GM12878 (cell line): ENCODE results near the gene SLC25A13. TPM values are rescaled to one million over a fixed set of nuclear protein-coding genes. Genes with fewer than 3 reads are reported as not detected.

ENCODE experiments used
- ATAC-seq: fragments of 200-7000 bp; cut with Tn5 transposase; 3 replicates; pipeline ENCODE4 v1.9.1; 2020; ENCODE audit warnings: mild to moderate bottlenecking, moderate library complexity
- BruUV-seq: library from RNA; stranded (reverse); fragments of 400-500 nt; replicated peaks from 2 replicates; lab custom pipeline; 2021; lab: Mats Ljungman, UMichigan
- CTCF ChIA-PET: fragments of 300-600 bp; sonication (Branson Sonifier 250); formaldehyde crosslinking; extraction: SDS; loops from one replicate; lab custom pipeline; 2021; ENCODE audit warnings: inconsistent platforms; lab: Yijun Ruan, JAX
- POLR2A ChIA-PET: fragments of 350-600 bp; formaldehyde crosslinking; extraction: SDS; loops from one replicate; lab custom pipeline; 2021; ENCODE audit warnings: inconsistent platforms; lab: Charles Lee
- RAD21 ChIA-PET: fragments of 300-600 bp; sonication (Branson Sonifier 250); formaldehyde crosslinking; loops from one replicate; lab custom pipeline; 2023; ENCODE audit warnings: antibody characterized with exemption; ENCODE audit not compliant: unreplicated experiment; lab: Charles Lee
- SMC1A ChIA-PET: fragments of 300-600 bp; sonication (Branson Sonifier 250); formaldehyde crosslinking; loops from one replicate; lab custom pipeline; 2023; ENCODE audit not compliant: unreplicated experiment, uncharacterized antibody; lab: Charles Lee
- DNase-seq: peaks from one replicate; pipeline ENCODE4 v3.0.0-alpha.2; 2011; ENCODE audit warnings: low read depth, low spot score
- FAIRE-seq: peaks from 3 replicates; lab custom pipeline; 2011; peaks lifted over from hg19 to GRCh38; lab: Jason Lieb, UNC
- H2AFZ ChIP-seq: 2 replicates; pipeline ENCODE4 v1.6.0; 2011; ENCODE audit warnings: low read depth, low read length, control low read depth; ENCODE audit not compliant: control insufficient read depth
- H3K27ac ChIP-seq: 2 replicates; pipeline ENCODE4 v1.5.1; 2011; ENCODE audit warnings: control low read depth; ENCODE audit not compliant: control insufficient read depth, insufficient read depth
- H3K27me3 ChIP-seq, 2 experiments: replicated peaks in 1 of 2; 2 replicates each; pipeline versions ENCODE4 v1.6.0 to v1.6.1; 2011; ENCODE audit warnings: low read length in 1 of 2; ENCODE audit not compliant: control insufficient read depth in 2 of 2, insufficient read depth in 2 of 2
- H3K36me3 ChIP-seq, 2 experiments: 2 replicates each; pipeline ENCODE4 v1.5.1; 2011; ENCODE audit warnings: low read length in 1 of 2; ENCODE audit not compliant: control insufficient read depth in 2 of 2, insufficient read depth in 2 of 2
- H3K4me1 ChIP-seq: 2 replicates; pipeline ENCODE4 v1.6.1; 2011; ENCODE audit warnings: mild to moderate bottlenecking, low read length, moderate library complexity, mixed read lengths; ENCODE audit not compliant: control insufficient read depth, insufficient read depth
- H3K4me2 ChIP-seq: 2 replicates; pipeline ENCODE4 v1.6.0; 2011; ENCODE audit warnings: control low read depth; ENCODE audit not compliant: control insufficient read depth, insufficient read depth
- H3K4me3 ChIP-seq: fragments of 200-600 bp; sonication (generic); 2 replicates; pipeline ENCODE4 v1.5.1; 2016
- H3K79me2 ChIP-seq: 2 replicates; pipeline ENCODE4 v1.6.0; 2011; ENCODE audit warnings: low read length; ENCODE audit not compliant: control insufficient read depth, insufficient read depth
- H3K9ac ChIP-seq: 2 replicates; pipeline ENCODE4 v1.8.0; 2011; ENCODE audit warnings: low read length, control low read depth, mixed read lengths; ENCODE audit not compliant: control insufficient read depth, insufficient read depth
- H3K9me3 ChIP-seq: replicated peaks from 3 replicates; pipeline ENCODE4 v1.5.1; 2011; ENCODE audit warnings: mild to moderate bottlenecking, low read length; ENCODE audit not compliant: control insufficient read depth, insufficient read depth
- H4K20me1 ChIP-seq: 2 replicates; pipeline ENCODE4 v1.6.0; 2011; ENCODE audit not compliant: control insufficient read depth, insufficient read depth
- ASH2L ChIP-seq: fragments of 300-600, 200-600 bp; sonication (generic); IDR thresholded peaks from 2 replicates; pipeline ENCODE4 v1.6.1; 2017; ENCODE audit warnings: low read depth, mild to moderate bottlenecking, borderline replicate concordance
- BMI1 ChIP-seq: fragments of 450-650 bp; IDR thresholded peaks from 2 replicates; pipeline ENCODE4 v1.6.1; 2016; ENCODE audit warnings: mild to moderate bottlenecking, moderate library complexity, borderline replicate concordance
- ELK1 ChIP-seq: IDR thresholded peaks from 2 replicates; pipeline ENCODE4 v1.6.1; 2012; ENCODE audit warnings: low read depth, low read length, improper control_type of control experiment
- HDGF ChIP-seq: fragments of 450-650 bp; IDR thresholded peaks from 2 replicates; pipeline ENCODE4 v1.6.1; 2016; ENCODE audit warnings: antibody characterized with exemption
- IKZF2 ChIP-seq, 2 experiments: fragments of 450-650 bp; IDR thresholded peaks; 2 replicates each; pipeline ENCODE4 v1.6.1; 2017; ENCODE audit warnings: mild to moderate bottlenecking in 2 of 2, moderate library complexity in 2 of 2
- JUNB ChIP-seq: IDR thresholded peaks from 2 replicates; pipeline ENCODE4 v1.6.1; 2016; ENCODE audit warnings: antibody characterized with exemption, mild to moderate bottlenecking
- KDM1A ChIP-seq: fragments of 200-600 bp; sonication (generic); IDR thresholded peaks from 2 replicates; pipeline ENCODE4 v1.6.1; 2016; ENCODE audit warnings: borderline replicate concordance
- KLF5 ChIP-seq: fragments of 450-650 bp; IDR thresholded peaks from 2 replicates; pipeline ENCODE4 v1.6.1; 2014; ENCODE audit warnings: mild to moderate bottlenecking; ENCODE audit not compliant: partially characterized antibody
- MTA2 ChIP-seq: fragments of 450-650 bp; IDR thresholded peaks from 2 replicates; pipeline ENCODE4 v1.6.1; 2016; ENCODE audit warnings: low read depth, mild to moderate bottlenecking, moderate library complexity
- MYB ChIP-seq: fragments of 150-350 bp; IDR thresholded peaks from 2 replicates; pipeline ENCODE4 v1.6.1; 2014; ENCODE audit warnings: mild to moderate bottlenecking, low read depth, low read length, borderline replicate concordance
- NRF1 ChIP-seq: conservative IDR thresholded peaks from 2 replicates; pipeline ENCODE4 v1.6.1; 2011; ENCODE audit warnings: mild to moderate bottlenecking, low read depth, low read length, improper control_type of control experiment
- POLR2AphosphoS2 ChIP-seq: IDR thresholded peaks from 2 replicates; pipeline ENCODE4 v1.6.1; 2011; ENCODE audit warnings: low read depth, mild to moderate bottlenecking, low read length, improper control_type of control experiment, moderate library complexity
- POU2F2 ChIP-seq: IDR thresholded peaks from 3 replicates; pipeline ENCODE4 v1.6.1; 2011; ENCODE audit warnings: low read depth, mild to moderate bottlenecking, low read length, borderline replicate concordance
- RAD21 ChIP-seq: IDR thresholded peaks from 2 replicates; pipeline ENCODE4 v1.6.1; 2011; ENCODE audit warnings: mild to moderate bottlenecking, low read depth, low read length, moderate library complexity; ENCODE audit not compliant: insufficient read depth
- TAF1 ChIP-seq: IDR thresholded peaks from 2 replicates; pipeline ENCODE4 v1.6.1; 2011; ENCODE audit warnings: mild to moderate bottlenecking, low read depth, low read length, borderline replicate concordance
- TBL1XR1 ChIP-seq: IDR thresholded peaks from 2 replicates; pipeline ENCODE4 v1.6.1; 2012; ENCODE audit warnings: low read depth, low read length, improper control_type of control experiment
- USF2 ChIP-seq: IDR thresholded peaks from 2 replicates; pipeline ENCODE4 v1.6.1; 2011; ENCODE audit warnings: low read depth, low read length, improper control_type of control experiment, borderline replicate concordance
- ZNF217 ChIP-seq: fragments of 450-650 bp; IDR thresholded peaks from 2 replicates; pipeline ENCODE4 v1.6.1; 2017; ENCODE audit warnings: antibody characterized with exemption, mild to moderate bottlenecking
- ZNF24 ChIP-seq: fragments of 450-650 bp; IDR thresholded peaks from 2 replicates; pipeline ENCODE4 v1.6.1; 2017; ENCODE audit warnings: antibody characterized with exemption, mild to moderate bottlenecking
- WGBS: methylation state at CpG from one replicate; pipeline ENCODE4 v1.1.6; 2016; ENCODE audit warnings: low lambda C conversion rate; ENCODE audit not compliant: insufficient replicate concordance, insufficient coverage; ENCODE audit errors: missing lambda C conversion rate; 5-methylcytosine and 5-hydroxymethylcytosine counted together
- in situ Hi-C: fragments of 300-500 bp; cut with MboI; formaldehyde crosslinking; loops from 9 replicates; pipeline ENCODE4 v1.14.3; 2018; ENCODE audit warnings: mixed read lengths
- intact Hi-C: fragments of 100-400 bp; cut with micrococcal nuclease; formaldehyde crosslinking; loops from one replicate; pipeline ENCODE4 v1.14.2; 2022; ENCODE audit not compliant: unreplicated experiment
- polyA plus RNA-seq, 11 experiments: library from polyadenylated mRNA; depleted of rRNA in 4 of 11; unstranded in 6 of 11; stranded (reverse) in 5 of 11; fragments of >200 nt; fragmentation: Nextera tagmentation in 4 of 11; fragmentation: Illumina TruSeq in 1 of 11; extraction: Ambion mirVana in 4 of 11; extraction: Trizol in 1 of 11; gene quantifications; 1 replicate in 1 of 11; 2 replicates in 10 of 11; pipeline versions ENCODE4 v1.2.1 to v1.2.3, GENCODE V29; 2011 to 2016; ENCODE audit warnings: inconsistent platforms in 2 of 11, missing spikeins in 2 of 11, low read depth in 1 of 11
- total RNA-seq, 4 experiments: library from RNA; depleted of rRNA in 3 of 4; stranded (reverse); fragments of >200 nt in 3 of 4; fragmentation: Illumina TruSeq in 1 of 4; extraction: Trizol in 1 of 4; gene quantifications; 2 replicates each; pipeline versions ENCODE4 v1.2.1 to v1.2.3, GENCODE V29; 2013 to 2021

SLC25A13 gene
- total and polyA plus RNA-seq, 10 of the 15 experiments (the other 5 are each of a cell fraction or from before 2014, with no cell fraction given) = 7.0 to 24.7 (median 18.6) TPM

- CTCF ChIA-PET = no interaction called here
- Histone ChIP-seq H3K9ac (no peak overlapping the region), H3K79me2 (peaks cover 2% of the 10 kb centered on the region), H3K36me3 (no peaks in the 10 kb centered on the region; a peak in 1 of 4 replicates), H3K9me3 (no peaks in the 10 kb centered on the region; the same call in 2 of the 3 replicates), H3K4me2 (no peak overlapping the region), H4K20me1 (no peaks in the 10 kb centered on the region), H3K27ac (no peak overlapping the region), H3K4me3 (no peak overlapping the region), H2AFZ (no peak overlapping the region), H3K27me3 (no peaks in the 10 kb centered on the region), H3K4me1 (peaks cover 5% of the 10 kb centered on the region; the same call in 1 of the 2 replicates)
- DNase-seq (no peak), ATAC-seq (no peak; the same call in 2 of the 3 replicates), FAIRE-seq (no peak)
- in situ Hi-C loops = no loop called here
- RAD21 ChIA-PET = no interaction called here
- TF ChIP-seq IKZF2 (IDR thresholded peaks at IDR 0.05) = peak in 1 of 2 experiments; percentile 16; a peak in 1 of 4 replicates
- TF ChIP-seq JUNB = no peak
- no peak for TF ChIP-seq POLR2AphosphoS2
- TF ChIP-seq BMI1 = no peak
- peak; percentile 69; the same call in 1 of the 2 replicates for TF ChIP-seq MTA2
- intact Hi-C loops = no loop called here
- SMC1A ChIA-PET = interaction anchor here (1.3 kb wide), 1 partner anchor 11 kb away, joined by 4 read pairs; no protein-coding TSS in a partner anchor
- POLR2A ChIA-PET = no interaction called here
- BruUV-seq = no TSS peak
Measured at GRCh38 chr7:96300502-96300901, 21.4 kb downstream of the SLC25A13 start.

GRCh38 chr7:96299496-96299895 lies 22.4 kb downstream of the SLC25A13 start:
- H3K27me3 ChIP-seq = no peaks in the 10 kb centered on the region
- no peaks in the 10 kb centered on the region; the same call in none of the 2 replicates for H3K79me2 ChIP-seq
- no peaks in the 10 kb centered on the region for H4K20me1 ChIP-seq
- peaks cover 5% of the 10 kb centered on the region; the same call in 1 of the 2 replicates for H3K4me1 ChIP-seq
- H3K4me3 ChIP-seq = no peak overlapping the region
- ChIA-PET CTCF (no interaction called here), POLR2A (interaction anchor here (0.5 kb wide), 1 partner anchor 14 kb away, joined by 7 read pairs; no protein-coding TSS in a partner anchor), RAD21 (no interaction called here), SMC1A (interaction anchor here (1.1 kb wide), 1 partner anchor 13 kb away, joined by 3 read pairs; no protein-coding TSS in a partner anchor)
- FAIRE-seq (no peak), ATAC-seq (no peak), DNase-seq (no peak)
- BruUV-seq = no TSS peak
- no peaks in the 10 kb centered on the region; the same call in 2 of the 3 replicates for H3K9me3 ChIP-seq
- WGBS = 100% methylated on average over 1 of the region's 1 CpG
- in situ Hi-C loops (no loop called here), intact Hi-C loops (no loop called here)
- H3K27ac ChIP-seq = no peak overlapping the region
- H3K4me2 ChIP-seq = no peak overlapping the region
- no peak overlapping the region for H3K9ac ChIP-seq
- H3K36me3 ChIP-seq = peaks cover 0 to 4% of the 10 kb centered on the region in 2 experiments; a peak in 1 of 4 replicates
- no peak overlapping the region for H2AFZ ChIP-seq
- TF ChIP-seq KLF5 (no peak), POU2F2 (no peak), TAF1 (no peak), ZNF217 (no peak), USF2 (no peak), ELK1 (no peak), HDGF (no peak), TBL1XR1 (no peak), ZNF24 (no peak), NRF1 (no peak), RAD21 (no peak), KDM1A (no peak), MYB (no peak), ASH2L (no peak)
